HuH-7.5 (cell line): ENCODE results near the gene NRXN2.
"Not testable (repeated sequence)": the region's sequence is repeated elsewhere in the genome, so short reads cannot be mapped to it uniquely, and the experiment has no call there.

Experiments
- DNase-seq: peaks from one replicate; pipeline ENCODE4 v3.0.0; 2011; ENCODE audit warnings: low spot score

NRXN2 gene

DNA sequence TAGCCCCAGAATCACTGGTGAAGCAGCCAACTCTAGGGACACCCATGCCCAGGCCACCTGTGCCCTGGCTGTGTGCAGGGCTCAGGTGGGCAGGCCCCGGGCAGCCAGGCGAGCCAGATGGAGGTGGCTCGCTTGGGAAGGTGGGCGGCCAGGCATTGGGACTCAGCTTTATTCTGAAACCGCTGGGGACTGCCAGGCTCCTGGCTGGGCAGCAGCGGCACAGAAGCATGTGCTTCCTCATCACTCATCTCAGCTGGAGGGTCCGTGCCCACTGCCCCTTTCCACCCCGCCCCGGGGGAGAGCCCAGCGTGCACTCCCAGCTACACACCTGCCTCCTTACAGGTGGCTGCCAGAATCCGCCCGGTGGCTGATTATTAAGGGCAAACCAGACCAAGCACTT lies 159.0 kb downstream of the NRXN2 start:
- no peak for DNase-seq

DNA sequence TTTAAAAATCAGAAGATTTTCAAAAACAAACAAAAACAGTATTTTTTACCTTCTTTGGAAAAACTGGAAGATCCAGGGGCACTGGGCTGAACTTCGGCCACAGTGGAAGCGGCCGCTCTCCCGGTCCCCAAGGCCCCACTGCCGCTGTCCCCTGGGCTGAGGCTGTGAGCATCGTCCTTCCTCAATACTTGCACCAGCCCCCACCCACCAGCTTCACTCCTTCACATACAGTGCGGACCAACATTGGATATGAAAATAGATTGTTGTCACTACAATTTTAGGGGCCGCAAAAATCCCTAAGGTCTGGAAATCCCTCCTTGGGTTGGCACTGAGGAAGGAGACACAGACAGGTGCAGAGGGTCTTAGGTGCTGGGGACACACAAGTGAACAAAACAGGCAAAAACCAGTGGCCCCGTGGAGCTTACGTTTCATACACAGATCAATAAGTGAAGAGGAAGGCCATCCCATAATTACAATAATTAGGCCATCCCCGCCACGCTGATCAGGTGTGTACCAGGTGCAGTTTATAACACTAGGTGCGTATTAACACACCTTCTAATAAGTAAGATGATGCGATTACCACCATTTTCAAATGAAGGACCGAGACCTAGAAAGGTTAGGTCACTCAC lies 160.2 kb downstream of the NRXN2 start:
- no peak for DNase-seq

DNA sequence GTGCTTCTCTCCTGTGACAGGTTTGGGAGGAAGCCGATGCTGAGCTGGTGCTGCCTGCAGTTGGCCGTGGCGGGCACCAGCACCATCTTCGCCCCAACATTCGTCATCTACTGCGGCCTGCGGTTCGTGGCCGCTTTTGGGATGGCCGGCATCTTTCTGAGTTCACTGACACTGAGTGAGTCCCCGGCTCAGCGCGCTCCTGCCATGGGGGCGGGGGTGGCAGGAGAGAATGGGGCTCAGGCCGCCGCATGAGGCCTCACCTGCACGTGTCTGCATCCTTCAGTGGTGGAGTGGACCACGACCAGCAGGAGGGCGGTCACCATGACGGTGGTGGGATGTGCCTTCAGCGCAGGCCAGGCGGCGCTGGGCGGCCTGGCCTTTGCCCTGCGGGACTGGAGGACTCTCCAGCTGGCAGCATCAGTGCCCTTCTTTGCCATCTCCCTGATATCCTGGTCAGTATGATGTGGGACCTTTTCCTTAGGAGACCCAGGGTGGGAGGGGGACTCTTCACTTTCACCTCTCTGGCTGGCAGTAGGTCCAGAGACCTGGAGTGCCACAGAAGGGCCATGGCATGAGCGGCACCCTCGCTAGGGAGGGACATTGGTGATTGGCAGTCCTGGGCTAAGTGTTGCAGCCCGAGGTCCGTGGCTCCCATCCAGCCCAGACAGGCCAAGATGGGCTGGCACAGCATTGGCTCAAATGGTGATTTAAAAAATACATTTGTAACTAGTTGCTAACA lies 160.8 kb downstream of the NRXN2 start:
- no peak for DNase-seq

- not testable (repeated sequence) for DNase-seq
Observed at GRCh38 chr11:64561429-64561828, 161.6 kb downstream of the NRXN2 start.

DNA sequence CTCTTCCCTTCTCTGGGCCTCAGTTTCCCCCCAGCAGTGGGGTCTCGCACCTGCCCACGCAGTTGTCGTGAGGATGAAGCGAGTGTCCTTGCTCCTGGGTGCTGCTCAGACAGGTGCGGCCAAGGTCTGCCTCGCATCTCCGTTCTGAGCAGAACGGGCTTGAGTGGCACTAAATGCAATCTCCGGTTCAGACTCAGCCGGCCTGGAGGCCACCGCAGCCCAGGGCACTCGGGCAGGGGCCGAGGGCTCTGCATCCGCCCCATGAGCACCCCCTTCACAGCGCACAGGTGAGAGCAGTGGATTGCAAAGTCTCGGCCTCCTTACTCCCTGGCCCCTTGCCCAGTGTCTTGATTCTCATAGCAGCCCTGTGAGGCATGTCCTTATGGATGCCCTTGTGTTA lies 162.1 kb downstream of the NRXN2 start:
- no peak for DNase-seq

GRCh38 chr11:64560139-64560771 lies 162.7 kb downstream of the NRXN2 start:
- DNase-seq = no peak

- no peak for DNase-seq
Observed at GRCh38 chr11:64559351-64560138, 163.5 kb downstream of the NRXN2 start.

- no peak for DNase-seq
Observed at GRCh38 chr11:64558869-64559268, 164.1 kb downstream of the NRXN2 start.

- no peak for DNase-seq
Observed at GRCh38 chr11:64558065-64558745, 164.8 kb downstream of the NRXN2 start.

DNA sequence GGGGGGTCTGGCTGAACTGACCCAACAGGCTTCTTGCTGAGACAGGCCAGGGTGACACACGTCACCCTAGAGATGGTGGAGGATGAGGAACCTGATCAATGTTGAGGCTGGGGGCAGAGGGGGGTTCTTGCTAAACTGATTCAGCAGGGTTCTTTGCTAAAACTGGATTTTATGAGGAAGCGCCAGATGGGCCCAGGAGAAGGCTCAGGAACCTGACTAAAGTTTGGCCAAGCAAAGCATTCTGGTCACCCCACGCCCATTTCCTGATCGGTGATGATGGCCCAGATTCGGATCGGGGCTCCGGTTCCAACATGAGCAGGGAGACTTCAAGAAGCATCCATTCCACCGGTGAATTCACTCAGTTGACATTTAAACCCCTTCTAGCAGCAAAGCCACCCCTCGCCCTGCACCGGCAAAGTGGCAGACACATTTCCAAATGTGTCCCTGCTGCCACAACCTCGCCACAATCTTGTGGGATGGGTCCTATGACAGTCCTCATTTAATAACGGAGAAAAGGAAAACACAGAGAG lies 166.2 kb downstream of the NRXN2 start:
- DNase-seq = no peak
